K562 (cell line): ENCODE data around the gene TSPAN13. TPM values are rescaled to one million over a fixed set of nuclear protein-coding genes. Genes with fewer than 3 reads are reported as not detected.

Source experiments
- ATAC-seq: fragments of 200-7000 bp; cut with Tn5 transposase; 3 replicates; pipeline ENCODE4 v1.9.1; 2020; ENCODE audit warnings: moderate library complexity
- BruUV-seq: library from RNA; stranded (reverse); fragments of 400-500 nt; replicated peaks from 2 replicates; lab custom pipeline; 2021; lab: Mats Ljungman, UMichigan
- CTCF ChIA-PET: fragments of 300-600 bp; formaldehyde crosslinking; extraction: SDS; loops from one replicate; lab custom pipeline; 2021; ENCODE audit warnings: low intra/inter-chr PET ratio; lab: Yijun Ruan, JAX
- POLR2A ChIA-PET: fragments of 300-600, 350-650 bp; sonication (Branson Sonifier 250); formaldehyde crosslinking; extraction: SDS; loops from one replicate; lab custom pipeline; 2021; ENCODE audit warnings: antibody characterized with exemption, inconsistent platforms; lab: Yijun Ruan, JAX
- DNase-seq, 4 experiments: peaks; one replicate each; pipeline versions ENCODE4 v3.0.0 to v3.0.0-alpha.2; 2011 to 2018; ENCODE audit warnings: low spot score in 3 of 4, mixed read lengths in 3 of 4; ENCODE audit errors: extremely low read depth in 1 of 4
- FAIRE-seq: peaks from 2 replicates; lab custom pipeline; 2011; peaks lifted over from hg19 to GRCh38; lab: Jason Lieb, UNC
- H2AFZ ChIP-seq: 2 replicates; pipeline ENCODE4 v1.6.0; 2011; ENCODE audit warnings: low read depth, low read length, control low read depth, inconsistent platforms
- H3K27ac ChIP-seq: fragments of 200-600 bp; 3 replicates; pipeline ENCODE4 v1.8.0; 2011; ENCODE audit warnings: low read depth, mild to moderate bottlenecking, control low read depth, inconsistent platforms, low read length, moderate library complexity, mixed read lengths; ENCODE audit errors: extremely low read depth
- H3K27me3 ChIP-seq, 2 experiments: fragments of 300-600 bp in 1 of 2; 2 replicates in 1 of 2; 3 replicates in 1 of 2; pipeline versions ENCODE4 v1.6.0 to v1.8.0; 2011; ENCODE audit warnings: inconsistent platforms in 2 of 2, low read length in 2 of 2, mild to moderate bottlenecking in 1 of 2, mixed read lengths in 1 of 2, moderate library complexity in 1 of 2; ENCODE audit not compliant: control insufficient read depth in 2 of 2, insufficient read depth in 2 of 2
- H3K36me3 ChIP-seq: fragments of 300-600 bp; 3 replicates; pipeline ENCODE4 v1.8.0; 2011; ENCODE audit warnings: mild to moderate bottlenecking, low read length, inconsistent platforms; ENCODE audit not compliant: control insufficient read depth, insufficient read depth
- H3K4me1 ChIP-seq, 2 experiments: fragments of 200-600 bp in 1 of 2; replicated peaks in 1 of 2; 2 replicates in 1 of 2; 3 replicates in 1 of 2; pipeline versions ENCODE4 v1.5.1 to v1.8.0; 2011; ENCODE audit warnings: inconsistent platforms in 2 of 2, low read length in 2 of 2, mild to moderate bottlenecking in 1 of 2, mixed read lengths in 1 of 2, moderate library complexity in 1 of 2; ENCODE audit not compliant: control insufficient read depth in 2 of 2, insufficient read depth in 2 of 2
- H3K4me2 ChIP-seq: 2 replicates; pipeline ENCODE4 v1.6.1; 2011; ENCODE audit warnings: low read length, control low read depth, inconsistent platforms, mixed read lengths; ENCODE audit not compliant: insufficient read depth
- H3K4me3 ChIP-seq: fragments of 200-600 bp; sonication (generic), shearing (Covaris generic); 2 replicates; pipeline ENCODE4 v1.5.1; 2016; ENCODE audit warnings: control low read depth, inconsistent platforms
- H3K79me2 ChIP-seq: fragments of 200-600 bp; 3 replicates; pipeline ENCODE4 v1.8.0; 2011; ENCODE audit warnings: low read length, inconsistent platforms; ENCODE audit not compliant: control insufficient read depth, insufficient read depth
- H3K9ac ChIP-seq, 2 experiments: 2 replicates each; pipeline versions ENCODE4 v1.6.0 to v1.6.1; 2011; ENCODE audit warnings: low read depth in 2 of 2, low read length in 2 of 2, control low read depth in 1 of 2, inconsistent platforms in 1 of 2, mild to moderate bottlenecking in 1 of 2, mixed read lengths in 1 of 2; ENCODE audit not compliant: insufficient read depth in 1 of 2
- H3K9me1 ChIP-seq: one replicate; pipeline ENCODE4 v1.6.0; 2011; ENCODE audit warnings: inconsistent platforms, mild to moderate bottlenecking, low read length, moderate library complexity; ENCODE audit not compliant: control insufficient read depth, insufficient read depth
- H3K9me3 ChIP-seq: replicated peaks from 2 replicates; pipeline ENCODE4 v1.5.1; 2011; ENCODE audit warnings: low read depth, low read length, inconsistent platforms; ENCODE audit not compliant: control insufficient read depth, insufficient read depth
- H4K20me1 ChIP-seq: replicated peaks from 2 replicates; pipeline ENCODE4 v1.6.1; 2011; ENCODE audit warnings: low read length, inconsistent platforms, mixed read lengths; ENCODE audit not compliant: control insufficient read depth, insufficient read depth
- CCAR2 ChIP-seq: fragments of 200-400 bp; formaldehyde crosslinking; IDR thresholded peaks from 2 replicates; pipeline ENCODE4 v1.6.1; 2017; ENCODE audit warnings: mild to moderate bottlenecking, low read depth, low read length
- CEBPB ChIP-seq: fragments of 450-650 bp; IDR thresholded peaks from 2 replicates; pipeline ENCODE4 v1.6.1; 2016; ENCODE audit warnings: missing genetic modification characterization, missing compliant biosample characterization
- GABPB1 ChIP-seq: sonication (generic); formaldehyde crosslinking; IDR thresholded peaks from 2 replicates; pipeline ENCODE4 v1.8.0; 2022; ENCODE audit warnings: mild to moderate bottlenecking, missing genetic modification reagents
- HNRNPLL ChIP-seq: fragments of 200-400 bp; formaldehyde crosslinking; IDR thresholded peaks from 2 replicates; pipeline ENCODE4 v1.6.1; 2017; ENCODE audit warnings: low read length, low read depth, mild to moderate bottlenecking; ENCODE audit not compliant: poor library complexity, severe bottlenecking
- MYBL2 ChIP-seq, 2 experiments: fragments of 450-650 bp in 1 of 2; sonication (generic) in 1 of 2; formaldehyde crosslinking in 1 of 2; IDR thresholded peaks; 2 replicates each; pipeline versions ENCODE4 v1.6.1 to v1.8.1; 2017 to 2022; ENCODE audit warnings: borderline replicate concordance in 1 of 2, inconsistent platforms in 1 of 2, low read depth in 1 of 2, mild to moderate bottlenecking in 1 of 2, missing genetic modification reagents in 1 of 2, moderate library complexity in 1 of 2
- SMARCA4 ChIP-seq: fragments of 450-650 bp; IDR thresholded peaks from 2 replicates; pipeline ENCODE4 v1.6.1; 2016
- SREBF2 ChIP-seq: sonication (generic); formaldehyde crosslinking; IDR thresholded peaks from 2 replicates; pipeline ENCODE4 v1.4.0; 2020; ENCODE audit warnings: mild to moderate bottlenecking, missing genetic modification reagents
- ZSCAN29 ChIP-seq: fragments of 450-650 bp; IDR thresholded peaks from 2 replicates; pipeline ENCODE4 v1.6.1; 2017
- WGBS: fragments of 100-300 bp; shearing (Covaris generic); methylation state at CpG from one replicate; pipeline ENCODE4 v1.1.6; 2016; ENCODE audit warnings: low coverage, mixed read lengths; ENCODE audit not compliant: insufficient coverage; ENCODE audit errors: missing lambda C conversion rate; 5-methylcytosine and 5-hydroxymethylcytosine counted together
- in situ Hi-C: fragments of 300-500 bp; cut with MboI; formaldehyde crosslinking; loops from 4 replicates; pipeline ENCODE4 v1.15.0; 2018; ENCODE audit warnings: inconsistent platforms, mixed read lengths
- intact Hi-C: fragments of 100-400 bp; cut with micrococcal nuclease; formaldehyde crosslinking; loops from 2 replicates; pipeline ENCODE4 v1.14.2; 2022
- polyA plus RNA-seq, 8 experiments: library from polyadenylated mRNA; depleted of rRNA in 4 of 8; stranded (reverse) in 5 of 8; unstranded in 3 of 8; fragments of >200 nt; fragmentation: Nextera tagmentation in 2 of 8; fragmentation: Illumina TruSeq in 1 of 8; extraction: Ambion mirVana in 2 of 8; extraction: Trizol in 1 of 8; gene quantifications; 2 replicates each; pipeline versions ENCODE4 v1.2.1 to v1.2.3, GENCODE V29; 2011 to 2014; ENCODE audit warnings: inconsistent platforms in 1 of 8, missing spikeins in 1 of 8
- total RNA-seq, 7 experiments: library from RNA; depleted of rRNA in 6 of 7; stranded (reverse); fragments of >200 nt in 6 of 7; fragmentation: Illumina TruSeq in 2 of 7; extraction: Trizol in 2 of 7; gene quantifications; 2 replicates each; pipeline versions ENCODE4 v1.2.1 to v1.2.3, GENCODE V29; 2011 to 2021; ENCODE audit warnings: low replicate concordance in 1 of 7
- TF ChIP-seq, protein P1 (sequence below): fragments of 450-650 bp; IDR thresholded peaks from 2 replicates; pipeline ENCODE4 v1.6.1; 2017; ENCODE audit warnings: mild to moderate bottlenecking, moderate library complexity
- TF ChIP-seq, protein P2 (sequence below): fragments of 250-450 bp; sonication (Bioruptor Pico); IDR thresholded peaks from 2 replicates; pipeline ENCODE4 v1.6.1; 2021; ENCODE audit warnings: mild to moderate bottlenecking
- TF ChIP-seq, protein P3 (sequence below), 2 experiments: fragments of 450-650 bp; IDR thresholded peaks; 2 replicates each; pipeline ENCODE4 v1.6.1; 2016
- TF ChIP-seq, protein P4 (sequence below): sonication (generic); formaldehyde crosslinking; IDR thresholded peaks from 2 replicates; pipeline ENCODE4 v1.8.0; 2022; ENCODE audit warnings: missing genetic modification reagents, mild to moderate bottlenecking, borderline replicate concordance

The TSPAN13 gene
- total and polyA plus RNA-seq, 9 of the 15 experiments (the other 6 are each of a cell fraction or from before 2014, with no cell fraction given), result 7.8 to 46.3 (median 20.0) TPM

DNA sequence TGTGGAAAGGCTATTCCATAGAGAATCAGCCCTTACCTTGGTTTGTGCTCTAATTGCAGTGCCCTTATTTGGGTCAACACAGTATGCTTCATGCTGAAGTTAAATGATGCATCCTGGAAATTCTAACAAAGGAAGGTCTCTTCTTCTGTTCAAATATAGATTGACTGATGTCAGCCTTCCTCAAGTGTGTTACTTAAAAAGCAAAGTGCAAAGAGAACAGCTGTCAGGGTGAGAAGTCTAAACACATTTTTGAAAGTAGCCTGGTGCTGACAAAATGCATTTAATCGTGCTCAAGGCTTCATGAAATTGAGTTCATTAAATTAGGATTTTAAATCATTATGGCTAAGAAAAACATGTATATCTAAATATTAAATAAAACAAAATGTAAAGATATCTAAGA is 31.8 kb downstream of the TSPAN13 start:
- Histone ChIP-seq H3K4me3 (no peak overlapping the region), H3K9me1 (no peaks in the 10 kb centered on the region), H4K20me1 (no peaks in the 10 kb centered on the region), H3K9me3 (no peaks in the 10 kb centered on the region), H3K4me1 (no peaks in the 10 kb centered on the region), H3K4me2 (no peak overlapping the region), H3K79me2 (no peaks in the 10 kb centered on the region), H3K9ac (no peak overlapping the region), H3K27ac (no peak overlapping the region), H3K27me3 (no peaks in the 10 kb centered on the region), H3K36me3 (peaks cover 7% of the 10 kb centered on the region; the same call in 2 of the 3 replicates), H2AFZ (no peak overlapping the region)
- ChIA-PET CTCF (no interaction called here), POLR2A (no interaction called here)
- FAIRE-seq (no peak), ATAC-seq (no peak), DNase-seq (no peak)
- WGBS, result 38% methylated on average over 1 of the region's 1 CpG
- no peak for TF ChIP-seq CCAR2
- no peak for TF ChIP-seq MYBL2 (IDR thresholded peaks at IDR 0.05; ENCODE audit: low read depth)
- TF ChIP-seq MYBL2 (CRISPR knock-in tag; IDR thresholded peaks at IDR 0.05; ENCODE audit: borderline replicate concordance), result no peak
- TF ChIP-seq HNRNPLL, result no peak
- TF ChIP-seq, protein P1, sequence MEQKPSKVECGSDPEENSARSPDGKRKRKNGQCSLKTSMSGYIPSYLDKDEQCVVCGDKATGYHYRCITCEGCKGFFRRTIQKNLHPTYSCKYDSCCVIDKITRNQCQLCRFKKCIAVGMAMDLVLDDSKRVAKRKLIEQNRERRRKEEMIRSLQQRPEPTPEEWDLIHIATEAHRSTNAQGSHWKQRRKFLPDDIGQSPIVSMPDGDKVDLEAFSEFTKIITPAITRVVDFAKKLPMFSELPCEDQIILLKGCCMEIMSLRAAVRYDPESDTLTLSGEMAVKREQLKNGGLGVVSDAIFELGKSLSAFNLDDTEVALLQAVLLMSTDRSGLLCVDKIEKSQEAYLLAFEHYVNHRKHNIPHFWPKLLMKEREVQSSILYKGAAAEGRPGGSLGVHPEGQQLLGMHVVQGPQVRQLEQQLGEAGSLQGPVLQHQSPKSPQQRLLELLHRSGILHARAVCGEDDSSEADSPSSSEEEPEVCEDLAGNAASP, result no peak
- TF ChIP-seq, protein P2, sequence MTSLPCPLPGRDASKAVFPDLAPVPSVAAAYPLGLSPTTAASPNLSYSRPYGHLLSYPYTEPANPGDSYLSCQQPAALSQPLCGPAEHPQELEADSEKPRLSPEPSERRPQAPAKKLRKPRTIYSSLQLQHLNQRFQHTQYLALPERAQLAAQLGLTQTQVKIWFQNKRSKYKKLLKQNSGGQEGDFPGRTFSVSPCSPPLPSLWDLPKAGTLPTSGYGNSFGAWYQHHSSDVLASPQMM (CRISPR knock-in tag), result no peak
- no peak for TF ChIP-seq SMARCA4
- no peak for TF ChIP-seq GABPB1 (CRISPR knock-in tag)
- no peak for TF ChIP-seq ZSCAN29
- TF ChIP-seq CEBPB (tag), result no peak
- TF ChIP-seq, protein P3, sequence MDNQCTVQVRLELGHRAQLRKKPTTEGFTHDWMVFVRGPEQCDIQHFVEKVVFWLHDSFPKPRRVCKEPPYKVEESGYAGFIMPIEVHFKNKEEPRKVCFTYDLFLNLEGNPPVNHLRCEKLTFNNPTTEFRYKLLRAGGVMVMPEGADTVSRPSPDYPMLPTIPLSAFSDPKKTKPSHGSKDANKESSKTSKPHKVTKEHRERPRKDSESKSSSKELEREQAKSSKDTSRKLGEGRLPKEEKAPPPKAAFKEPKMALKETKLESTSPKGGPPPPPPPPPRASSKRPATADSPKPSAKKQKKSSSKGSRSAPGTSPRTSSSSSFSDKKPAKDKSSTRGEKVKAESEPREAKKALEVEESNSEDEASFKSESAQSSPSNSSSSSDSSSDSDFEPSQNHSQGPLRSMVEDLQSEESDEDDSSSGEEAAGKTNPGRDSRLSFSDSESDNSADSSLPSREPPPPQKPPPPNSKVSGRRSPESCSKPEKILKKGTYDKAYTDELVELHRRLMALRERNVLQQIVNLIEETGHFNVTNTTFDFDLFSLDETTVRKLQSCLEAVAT (IDR thresholded peaks at IDR 0.05), result no peak
- TF ChIP-seq SREBF2 (CRISPR knock-in tag), result no peak
- TF ChIP-seq, protein P4, sequence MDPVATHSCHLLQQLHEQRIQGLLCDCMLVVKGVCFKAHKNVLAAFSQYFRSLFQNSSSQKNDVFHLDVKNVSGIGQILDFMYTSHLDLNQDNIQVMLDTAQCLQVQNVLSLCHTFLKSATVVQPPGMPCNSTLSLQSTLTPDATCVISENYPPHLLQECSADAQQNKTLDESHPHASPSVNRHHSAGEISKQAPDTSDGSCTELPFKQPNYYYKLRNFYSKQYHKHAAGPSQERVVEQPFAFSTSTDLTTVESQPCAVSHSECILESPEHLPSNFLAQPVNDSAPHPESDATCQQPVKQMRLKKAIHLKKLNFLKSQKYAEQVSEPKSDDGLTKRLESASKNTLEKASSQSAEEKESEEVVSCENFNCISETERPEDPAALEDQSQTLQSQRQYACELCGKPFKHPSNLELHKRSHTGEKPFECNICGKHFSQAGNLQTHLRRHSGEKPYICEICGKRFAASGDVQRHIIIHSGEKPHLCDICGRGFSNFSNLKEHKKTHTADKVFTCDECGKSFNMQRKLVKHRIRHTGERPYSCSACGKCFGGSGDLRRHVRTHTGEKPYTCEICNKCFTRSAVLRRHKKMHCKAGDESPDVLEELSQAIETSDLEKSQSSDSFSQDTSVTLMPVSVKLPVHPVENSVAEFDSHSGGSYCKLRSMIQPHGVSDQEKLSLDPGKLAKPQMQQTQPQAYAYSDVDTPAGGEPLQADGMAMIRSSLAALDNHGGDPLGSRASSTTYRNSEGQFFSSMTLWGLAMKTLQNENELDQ, result no peak
- intact Hi-C loops, result no loop called here
- in situ Hi-C loops, result no loop called here
- no TSS peak for BruUV-seq
